ENCODE data around the gene CHCHD5. TPM values are rescaled to one million over a fixed set of nuclear protein-coding genes. Genes with fewer than 3 reads are reported as not detected.

The CHCHD5 gene
- polyA plus RNA-seq, 1 experiment, result 8.9 TPM

- ChIA-PET CTCF (interaction anchor here (0.9 kb wide), 1 partner anchor 60 kb away, joined by 3 read pairs; no protein-coding TSS in a partner anchor), POLR2A (no interaction called here)
- Histone ChIP-seq H3K9me3 (ENCODE audit: control insufficient read depth, insufficient read depth, low read length) (no peaks in the 10 kb centered on the region), H3K4me3 (ENCODE audit: low read depth, low read length) (peak overlapping the region; percentile 96), H3K27ac (ENCODE audit: low read depth, low read length) (peak overlapping the region; percentile 90), H3K27me3 (ENCODE audit: control insufficient read depth, insufficient read depth, low read length) (no peaks in the 10 kb centered on the region)
- TF ChIP-seq CTCF (IDR thresholded peaks at IDR 0.05; ENCODE audit: low read depth, low read length), result no peak
- DNase-seq (ENCODE audit: low read depth, low spot score), result no peak
Measured at GRCh38 chr2:112541315-112542122, 42.9 kb upstream of the CHCHD5 start.

- no peaks in the 10 kb centered on the region for H3K27me3 ChIP-seq (ENCODE audit: control insufficient read depth, insufficient read depth, low read length)
- CTCF ChIA-PET, result no interaction called here
- H3K4me3 ChIP-seq (ENCODE audit: low read depth, low read length), result peak within 1 kb of the TSS; percentile 96
- no peak for TF ChIP-seq CTCF (IDR thresholded peaks at IDR 0.05; ENCODE audit: low read depth, low read length)
- POLR2A ChIA-PET, result no interaction called here
- DNase-seq (ENCODE audit: low read depth, low spot score), result peak; percentile 24
- peak within 1 kb of the TSS; percentile 90 for H3K27ac ChIP-seq (ENCODE audit: low read depth, low read length)
- H3K9me3 ChIP-seq (ENCODE audit: control insufficient read depth, insufficient read depth, low read length), result no peaks in the 10 kb centered on the region
Measured at GRCh38 chr2:112542123-112542983, 42.1 kb upstream of the CHCHD5 start, which contains the start of gene POLR1B. TSS of gene POLR1B (plus strand) at chr2:112542465. CDS start at chr2:112542495, 30 bp downstream.

GRCh38 chr2:112542984-112543661 lies 41.3 kb upstream of the CHCHD5 start:
- POLR2A ChIA-PET, result no interaction called here
- CTCF ChIA-PET, result interaction anchor here (1.2 kb wide), 1 partner anchor 9 kb away, joined by 4 read pairs; no protein-coding TSS in a partner anchor
- Histone ChIP-seq H3K4me3 (ENCODE audit: low read depth, low read length) (peak overlapping the region; percentile 96), H3K27ac (ENCODE audit: low read depth, low read length) (no peak overlapping the region), H3K9me3 (ENCODE audit: control insufficient read depth, insufficient read depth, low read length) (no peaks in the 10 kb centered on the region), H3K27me3 (ENCODE audit: control insufficient read depth, insufficient read depth, low read length) (no peaks in the 10 kb centered on the region)
- DNase-seq (ENCODE audit: low read depth, low spot score), result no peak
- no peak for TF ChIP-seq CTCF (IDR thresholded peaks at IDR 0.05; ENCODE audit: low read depth, low read length)

- CTCF ChIA-PET, result interaction anchor here (0.6 kb wide), 1 partner anchor 55 kb away, joined by 3 read pairs; no protein-coding TSS in a partner anchor
- POLR2A ChIA-PET, result no interaction called here
- Histone ChIP-seq H3K4me3 (ENCODE audit: low read depth, low read length) (no peak overlapping the region), H3K27me3 (ENCODE audit: control insufficient read depth, insufficient read depth, low read length) (no peaks in the 10 kb centered on the region), H3K9me3 (ENCODE audit: control insufficient read depth, insufficient read depth, low read length) (no peaks in the 10 kb centered on the region), H3K27ac (ENCODE audit: low read depth, low read length) (no peak overlapping the region)
- TF ChIP-seq CTCF (IDR thresholded peaks at IDR 0.05; ENCODE audit: low read depth, low read length), result no peak
- peak; percentile 32 for DNase-seq (ENCODE audit: low read depth, low spot score)
Measured at GRCh38 chr2:112547333-112547732, 37.1 kb upstream of the CHCHD5 start.
